GM18502 (cell line): Measurements from ENCODE around the gene DNAL1.
A peak's percentile ranks its signal among the peaks of the same experiment; 100 is the strongest.

Experiments
- ATAC-seq: cut with Tn5 transposase; IDR thresholded peaks from one replicate; pipeline ENCODE4 v1.9.1; 2021; ENCODE audit warnings: mild to moderate bottlenecking; ENCODE audit not compliant: unreplicated experiment, poor library complexity

Gene DNAL1, protein sequence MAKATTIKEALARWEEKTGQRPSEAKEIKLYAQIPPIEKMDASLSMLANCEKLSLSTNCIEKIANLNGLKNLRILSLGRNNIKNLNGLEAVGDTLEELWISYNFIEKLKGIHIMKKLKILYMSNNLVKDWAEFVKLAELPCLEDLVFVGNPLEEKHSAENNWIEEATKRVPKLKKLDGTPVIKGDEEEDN

DNA sequence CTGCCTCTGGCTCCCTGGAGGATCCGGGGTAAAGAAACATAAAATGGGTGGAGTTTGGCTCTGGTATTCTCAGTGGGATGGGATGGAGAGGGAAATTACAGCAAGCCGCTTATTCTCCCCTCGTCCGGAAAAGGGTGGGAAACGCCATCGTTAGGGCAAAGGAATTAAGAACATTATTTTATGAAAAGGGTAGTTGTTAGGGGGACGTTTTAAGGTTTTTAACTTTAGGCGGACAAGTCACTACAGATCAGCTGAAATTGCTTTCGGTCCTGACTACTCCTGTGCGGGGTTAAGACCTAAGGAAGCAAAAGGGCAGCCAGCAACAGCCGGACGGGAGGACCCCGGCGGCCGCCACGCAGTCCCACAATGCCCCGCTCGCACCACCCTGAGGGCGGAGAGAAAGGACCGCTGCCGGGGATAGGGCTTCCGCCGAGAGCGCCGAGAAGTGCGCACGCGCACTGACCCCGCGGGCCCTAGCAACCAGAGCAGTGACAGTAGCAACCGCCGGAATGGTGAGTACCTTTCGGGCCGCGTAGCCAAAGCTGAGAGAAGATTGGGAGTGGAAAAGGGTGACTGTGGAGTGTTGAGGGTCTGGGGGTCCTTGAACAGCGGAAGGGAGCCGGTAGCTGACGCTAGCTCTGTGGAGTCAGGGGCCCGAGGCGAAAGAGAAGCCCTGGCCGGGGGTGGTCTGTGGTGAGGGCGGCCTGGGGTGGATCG lies at the start of gene DNAL1:
Gene DNAL1 (plus strand): TSS at position 456 of the 717 bp plus-strand sequence. CDS start 54 bp downstream, at position 510.
- ATAC-seq, result peak; percentile 96

DNA sequence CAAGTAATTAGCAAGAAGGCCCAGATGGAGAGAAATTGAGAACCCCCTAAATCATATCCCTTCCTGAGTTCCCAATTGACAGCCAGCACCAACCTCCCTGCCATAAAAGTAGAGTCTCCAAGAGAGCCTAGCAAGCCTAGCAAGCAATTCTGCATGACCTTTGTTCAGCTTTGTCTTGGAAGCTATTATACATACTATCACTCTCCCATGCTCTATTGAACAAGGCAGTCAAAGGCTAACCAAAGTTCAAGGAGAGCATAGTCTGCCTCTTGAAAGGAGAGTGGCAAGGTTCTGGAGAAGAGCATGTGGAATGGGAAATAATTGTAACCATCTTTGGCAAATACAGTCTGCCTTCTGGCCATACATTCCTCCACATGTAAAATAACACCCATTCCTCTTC lies 45.3 kb upstream of the DNAL1 start:
- no peak for ATAC-seq

DNA sequence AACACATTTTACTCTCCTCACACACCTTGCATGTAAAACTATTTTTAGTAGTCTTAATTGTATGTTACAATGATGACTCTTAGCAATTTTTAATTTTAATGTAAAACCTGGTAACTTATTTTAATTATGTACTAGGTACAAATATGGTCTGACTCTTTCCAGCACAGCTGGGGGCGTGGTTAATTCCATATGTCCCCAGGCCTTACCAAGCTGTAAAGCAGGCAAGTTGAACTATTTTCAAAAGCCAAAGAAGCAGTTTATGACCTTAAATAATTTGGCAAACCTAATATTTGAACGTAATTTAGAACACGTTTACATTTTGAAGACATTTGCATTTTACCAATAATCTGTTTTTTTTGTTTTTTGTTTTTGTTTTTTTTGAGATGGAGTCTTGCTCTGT lies 41.8 kb upstream of the DNAL1 start:
- no peak for ATAC-seq

DNA sequence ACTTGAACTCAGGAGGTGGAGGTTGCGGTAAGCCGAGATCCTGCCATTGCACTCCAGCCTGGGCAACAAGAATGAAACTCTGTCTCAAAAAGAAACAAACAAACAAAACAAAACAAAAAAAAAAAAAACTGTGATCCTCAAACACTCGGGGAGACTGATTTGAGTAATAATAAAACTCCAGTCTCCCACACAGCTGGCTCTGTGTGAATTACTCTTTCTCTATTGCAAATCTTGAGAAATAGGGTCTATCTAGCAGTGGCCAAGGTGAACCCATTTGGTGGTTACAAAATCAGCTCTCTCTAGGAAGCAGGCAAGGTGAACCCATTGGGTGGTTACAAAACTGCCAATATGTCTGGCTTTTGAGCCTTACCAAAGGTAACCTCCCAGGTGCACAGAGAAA lies 38.5 kb upstream of the DNAL1 start:
- no peak for ATAC-seq

DNA sequence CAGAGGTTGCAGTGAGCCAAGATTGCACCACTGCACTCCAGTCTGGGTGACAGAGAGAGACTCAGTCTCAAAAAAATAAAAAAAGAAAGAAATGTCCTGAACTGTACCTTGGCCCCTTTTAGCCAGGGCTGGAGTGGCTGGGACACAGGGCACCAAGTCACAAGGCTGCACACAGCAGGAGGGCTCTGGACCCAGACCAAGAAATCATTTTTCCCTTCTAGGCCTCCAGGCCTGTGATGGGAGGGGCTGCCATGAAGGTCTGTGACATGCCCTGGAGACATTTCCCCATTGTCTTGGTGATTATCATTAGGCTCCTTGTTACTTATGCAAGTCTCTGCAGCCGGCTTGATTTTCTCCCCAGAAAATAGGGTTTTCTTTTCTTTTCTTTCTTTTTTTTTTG lies 37.5 kb upstream of the DNAL1 start:
- no peak for ATAC-seq

DNA sequence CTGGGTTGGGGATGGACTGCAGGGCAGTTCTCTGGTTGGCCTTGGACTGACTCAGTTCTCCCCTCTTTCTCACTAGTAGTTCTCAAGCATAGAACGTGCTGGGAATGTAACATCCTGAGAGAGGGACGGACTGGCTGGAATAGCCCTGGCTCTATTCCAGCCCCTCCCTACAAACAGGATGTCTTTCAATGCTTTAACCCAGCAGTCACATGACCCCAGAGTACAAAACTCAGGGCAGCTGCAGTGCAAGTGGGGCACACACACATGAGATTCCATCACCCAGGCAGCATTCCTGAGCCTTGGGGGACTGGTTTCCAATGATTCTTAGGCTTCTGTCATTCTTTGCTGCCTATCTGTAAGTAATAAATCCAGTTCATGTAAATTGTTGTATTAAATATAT lies 34.1 kb upstream of the DNAL1 start:
- no peak for ATAC-seq

DNA sequence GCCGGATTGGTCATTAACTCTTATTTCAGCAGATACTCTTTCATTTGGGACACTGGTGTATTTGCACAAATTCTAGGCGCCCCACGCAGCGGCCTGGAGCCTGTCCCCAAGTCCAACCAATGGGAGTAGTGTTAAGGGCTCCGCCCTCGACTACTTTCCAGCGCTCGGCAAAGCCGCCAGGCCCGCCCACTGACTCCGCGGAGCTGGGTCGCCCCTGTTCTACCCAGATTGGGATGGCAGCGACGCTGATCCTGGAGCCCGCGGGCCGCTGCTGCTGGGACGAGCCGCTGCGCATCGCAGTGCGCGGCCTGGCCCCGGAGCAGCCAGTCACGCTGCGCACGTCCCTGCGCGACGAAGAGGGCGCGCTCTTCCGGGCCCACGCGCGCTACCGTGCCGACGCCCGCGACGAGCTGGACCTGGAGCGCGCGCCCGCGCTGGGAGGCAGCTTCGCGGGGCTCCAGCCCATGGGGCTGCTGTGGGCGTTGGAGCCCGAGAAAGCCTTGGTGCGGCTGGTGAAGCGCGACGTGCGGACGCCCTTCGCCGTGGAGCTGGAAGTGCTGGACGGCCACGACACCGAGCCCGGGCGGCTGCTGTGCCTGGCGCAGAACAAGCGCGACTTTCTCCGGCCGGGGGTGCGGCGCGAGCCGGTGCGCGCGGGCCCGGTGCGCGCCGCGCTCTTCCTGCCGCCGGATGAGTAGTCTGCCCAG lies 32.3 kb upstream of the DNAL1 start, which contains the start of gene ACOT6:
Gene ACOT6 (plus strand): TSS at position 179 of the 707 bp plus-strand sequence. CDS start 55 bp downstream, at position 234.
- ATAC-seq, result peak; percentile 84

DNA sequence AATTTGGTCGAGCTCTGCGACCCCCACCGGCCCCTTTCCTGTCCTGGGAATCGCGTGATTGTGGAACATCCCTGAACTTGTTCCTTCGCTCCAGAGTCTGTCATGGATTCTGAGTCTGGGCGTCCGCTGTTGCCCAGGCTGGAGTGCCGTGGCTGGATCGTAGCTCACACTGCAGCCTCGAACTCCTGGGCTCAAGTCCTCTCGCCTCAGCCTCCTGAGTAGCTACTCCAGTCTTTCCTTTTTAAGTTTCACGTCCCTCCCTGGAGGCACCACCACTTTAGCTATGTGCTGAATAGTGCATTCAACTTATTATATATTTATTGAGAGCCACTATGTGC lies 31.8 kb upstream of the DNAL1 start:
- no peak for ATAC-seq

DNA sequence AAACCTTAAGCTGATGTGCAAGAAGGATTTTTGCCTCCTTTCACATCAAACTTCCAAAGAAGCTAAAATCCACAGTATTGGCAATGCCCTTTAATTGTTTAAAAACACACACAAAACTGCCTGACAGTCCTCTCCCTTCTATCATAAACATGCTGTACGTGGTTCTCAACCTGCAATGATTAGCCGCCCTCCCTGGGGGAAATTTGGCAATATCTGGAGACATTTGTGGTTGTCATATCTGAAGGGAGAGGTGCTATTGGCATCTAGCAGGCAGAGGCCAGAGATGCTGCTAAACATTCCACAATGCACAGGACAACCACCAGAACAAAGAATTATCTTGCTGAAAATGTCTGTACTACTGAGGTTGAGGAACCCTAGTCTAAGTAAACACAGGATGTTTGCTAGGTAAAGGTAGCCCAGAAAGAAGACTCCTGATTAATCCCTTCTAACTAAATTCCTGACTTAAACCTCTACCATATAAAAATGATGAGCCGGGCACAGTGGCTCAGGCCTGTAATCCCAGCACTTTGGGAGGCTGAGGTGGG lies 31.3 kb upstream of the DNAL1 start:
- ATAC-seq, result no peak

DNA sequence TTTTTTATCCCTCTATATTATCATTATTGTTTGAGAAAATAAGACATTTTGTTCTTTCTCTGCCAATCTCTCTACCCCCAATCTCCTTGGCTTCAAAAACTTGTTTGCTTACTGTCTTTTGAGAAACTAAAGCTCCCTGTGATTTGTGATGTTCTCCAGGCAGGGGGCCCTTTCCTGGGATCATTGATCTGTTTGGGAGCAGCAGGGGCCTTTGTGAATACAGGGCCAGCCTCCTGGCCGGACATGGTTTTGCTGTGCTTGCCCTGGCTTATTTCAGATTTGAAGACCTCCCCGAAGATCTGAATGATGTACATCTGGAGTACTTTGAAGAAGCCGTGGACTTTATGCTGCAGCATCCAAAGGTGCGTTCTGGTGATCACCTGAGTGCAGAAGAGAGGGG lies 28.0 kb upstream of the DNAL1 start:
- no peak for ATAC-seq

DNA sequence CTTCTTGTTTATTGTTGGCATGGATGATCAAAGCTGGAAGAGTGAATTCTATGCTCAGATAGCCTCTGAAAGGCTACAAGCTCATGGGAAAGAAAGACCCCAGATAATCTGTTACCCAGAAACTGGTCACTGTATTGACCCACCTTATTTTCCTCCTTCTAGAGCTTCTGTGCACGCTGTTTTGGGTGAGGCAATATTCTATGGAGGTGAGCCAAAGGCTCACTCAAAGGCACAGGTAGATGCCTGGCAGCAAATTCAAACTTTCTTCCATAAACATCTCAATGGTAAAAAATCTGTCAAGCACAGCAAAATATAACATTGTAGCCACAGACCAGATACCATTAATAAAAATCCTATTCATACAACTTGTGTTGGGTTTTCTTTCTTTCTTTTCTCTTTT lies 25.3 kb upstream of the DNAL1 start:
- no peak for ATAC-seq

DNA sequence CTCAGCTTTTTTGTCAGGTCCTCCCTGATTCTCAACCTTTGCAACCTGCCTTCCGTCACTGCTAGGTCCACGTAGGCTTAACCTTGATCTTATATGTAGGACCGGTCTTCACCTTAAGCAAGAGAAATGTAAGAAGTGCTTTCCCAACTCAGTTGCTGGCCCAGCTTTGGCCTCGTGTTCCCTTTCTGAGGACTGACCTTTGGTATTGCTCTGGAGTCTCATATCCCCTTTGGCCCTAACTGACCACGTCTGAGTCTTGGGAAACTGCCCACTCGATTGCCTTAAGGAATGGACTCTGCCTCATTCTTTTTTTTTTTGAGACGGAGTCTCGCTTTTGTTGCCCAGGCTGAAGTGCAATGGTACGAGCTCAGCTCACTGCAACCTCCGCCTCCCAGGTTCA lies 24.5 kb upstream of the DNAL1 start:
- ATAC-seq, result no peak

DNA sequence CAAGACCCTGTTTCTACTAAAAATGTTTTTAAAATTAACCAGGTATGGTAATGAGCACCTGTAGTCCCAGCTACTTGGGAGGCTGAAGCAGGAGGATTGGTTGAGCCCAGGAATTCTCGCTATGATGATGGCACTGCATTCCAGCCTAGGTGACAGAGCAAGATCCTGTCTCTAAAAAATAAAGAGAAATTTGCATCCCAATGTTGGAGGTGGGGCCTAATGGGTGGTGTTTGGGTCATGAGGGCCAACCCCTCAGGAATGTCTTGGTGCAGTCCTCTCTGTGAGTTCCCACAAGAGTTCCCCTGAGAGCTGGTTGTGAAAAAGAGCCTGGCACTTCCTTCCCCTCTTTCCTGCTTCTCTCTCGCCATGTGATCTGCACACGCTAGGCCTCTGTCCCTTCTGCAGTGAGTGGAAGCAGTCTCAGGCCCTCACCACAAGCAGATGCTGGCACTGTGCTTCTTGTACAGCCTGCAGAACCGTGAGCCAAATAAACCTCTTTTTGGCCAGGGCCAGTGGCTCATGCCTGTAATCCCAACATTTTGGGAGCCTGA lies 21.2 kb upstream of the DNAL1 start:
- no peak for ATAC-seq

DNA sequence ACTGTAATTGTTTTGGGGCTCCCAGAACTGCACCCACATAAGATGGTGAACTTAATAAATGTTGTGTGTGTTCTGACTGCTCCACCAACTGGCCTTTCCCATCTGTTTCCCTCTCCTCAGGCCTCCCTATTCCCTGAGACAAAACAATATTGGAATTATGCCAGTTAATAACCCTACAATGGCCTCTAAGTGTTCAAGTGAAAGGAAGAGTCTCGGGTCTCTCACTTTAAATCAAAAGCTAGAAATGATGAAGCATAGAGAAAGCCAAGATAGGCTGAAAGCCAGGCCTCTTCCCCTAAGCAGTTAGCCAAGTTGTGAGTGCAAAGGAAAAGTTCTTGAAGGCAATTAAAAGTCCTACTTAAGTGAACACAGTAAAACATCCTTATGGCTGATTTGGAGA lies 19.1 kb upstream of the DNAL1 start:
- ATAC-seq, result no peak

DNA sequence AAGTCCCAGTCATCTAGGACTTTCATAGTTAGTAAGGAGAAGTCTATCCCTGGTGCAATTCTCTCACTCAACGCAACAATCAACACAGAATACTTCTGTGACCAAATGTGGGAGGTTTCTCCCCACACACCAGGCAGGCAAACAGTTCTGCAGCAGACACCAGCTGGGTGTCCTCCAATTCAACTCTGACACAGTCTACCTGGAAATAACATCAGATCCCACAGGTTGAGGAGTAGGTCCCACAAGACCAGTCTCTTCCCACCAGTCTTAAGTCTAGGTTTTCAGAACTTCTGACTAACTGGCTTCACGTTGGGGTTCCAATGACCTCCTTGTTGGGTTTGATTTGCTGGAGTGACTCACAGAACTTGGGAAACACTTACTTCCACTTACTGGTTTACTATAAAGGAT lies 17.6 kb upstream of the DNAL1 start:
- ATAC-seq, result no peak

DNA sequence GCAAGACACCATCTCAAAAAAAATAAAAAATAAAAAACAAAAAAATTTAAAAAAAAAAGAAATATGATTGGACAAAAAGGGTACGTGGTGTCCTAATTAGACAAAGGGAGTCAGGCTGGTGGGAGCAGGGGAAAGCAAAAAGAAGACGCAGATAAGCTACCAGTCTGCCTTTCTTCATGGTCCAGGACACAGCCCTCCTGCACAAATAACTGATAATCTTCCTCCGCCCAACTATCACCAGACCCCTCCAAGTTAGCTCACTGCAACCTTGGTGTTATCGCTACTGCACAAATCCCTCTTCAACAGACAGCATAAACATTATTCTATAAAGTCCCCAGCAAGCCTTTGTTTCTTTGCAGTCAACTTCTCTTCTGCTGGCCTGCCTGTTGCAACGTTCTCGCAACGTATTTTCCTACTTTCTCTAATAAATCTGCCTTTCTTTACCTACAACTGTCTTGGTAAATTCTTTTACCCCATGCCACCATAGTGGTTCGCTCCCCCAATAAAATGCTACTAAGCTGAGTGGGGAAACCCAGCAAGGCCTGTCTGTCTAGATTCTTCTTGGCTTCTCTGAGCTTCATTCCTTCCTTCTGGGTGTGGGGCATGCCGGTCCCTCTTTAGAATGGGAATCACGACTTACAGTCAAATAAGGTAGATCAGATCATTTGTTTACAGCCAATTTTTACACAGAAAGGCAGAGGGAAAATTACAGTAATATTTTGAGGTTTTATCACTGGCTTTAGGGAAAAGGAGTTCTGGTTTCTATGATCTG lies 14.6 kb upstream of the DNAL1 start:
- no peak for ATAC-seq

DNA sequence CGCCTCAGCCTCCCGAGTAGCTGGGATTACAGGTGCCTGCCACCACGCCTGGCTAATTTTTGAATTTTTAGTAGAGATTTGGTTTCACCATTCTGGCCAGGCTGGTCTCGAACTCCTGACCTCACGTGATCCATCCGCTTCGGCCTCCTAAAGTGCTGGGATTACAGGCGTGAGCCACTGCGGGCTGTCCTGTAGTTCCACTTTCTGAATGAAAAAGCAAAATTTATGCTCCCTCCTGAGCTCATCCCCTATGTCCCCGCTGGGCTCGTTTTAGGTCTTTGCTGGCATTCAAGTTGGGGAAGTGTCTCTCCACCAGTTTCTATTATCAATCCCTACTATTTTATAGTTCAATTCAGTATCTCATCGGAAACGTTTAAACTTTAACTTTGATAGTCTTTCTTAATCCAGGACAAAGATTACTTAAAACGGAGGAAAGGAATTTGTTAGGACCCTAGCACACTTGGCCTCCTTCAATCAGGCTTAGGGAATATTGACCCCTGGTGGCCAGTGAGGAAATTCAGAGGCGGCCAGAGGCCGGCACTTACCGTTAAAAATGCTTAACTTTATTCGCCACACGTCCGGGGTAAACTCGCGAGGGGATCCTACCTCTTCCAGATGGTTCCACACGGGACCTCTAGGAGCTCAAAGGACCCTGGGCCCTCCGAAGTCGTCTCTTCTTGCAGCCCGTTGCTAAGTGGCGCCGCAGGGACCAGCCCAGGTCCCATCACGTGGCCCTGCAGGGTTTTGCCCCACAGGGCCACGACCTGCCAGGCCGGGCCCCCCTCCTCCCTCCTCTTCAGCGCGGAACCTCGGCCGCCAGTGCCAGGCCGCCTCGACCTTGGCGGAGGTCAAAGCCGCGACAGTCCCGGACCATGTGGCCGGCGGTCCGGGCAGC lies 11.4 kb upstream of the DNAL1 start:
- ATAC-seq, result no peak

DNA sequence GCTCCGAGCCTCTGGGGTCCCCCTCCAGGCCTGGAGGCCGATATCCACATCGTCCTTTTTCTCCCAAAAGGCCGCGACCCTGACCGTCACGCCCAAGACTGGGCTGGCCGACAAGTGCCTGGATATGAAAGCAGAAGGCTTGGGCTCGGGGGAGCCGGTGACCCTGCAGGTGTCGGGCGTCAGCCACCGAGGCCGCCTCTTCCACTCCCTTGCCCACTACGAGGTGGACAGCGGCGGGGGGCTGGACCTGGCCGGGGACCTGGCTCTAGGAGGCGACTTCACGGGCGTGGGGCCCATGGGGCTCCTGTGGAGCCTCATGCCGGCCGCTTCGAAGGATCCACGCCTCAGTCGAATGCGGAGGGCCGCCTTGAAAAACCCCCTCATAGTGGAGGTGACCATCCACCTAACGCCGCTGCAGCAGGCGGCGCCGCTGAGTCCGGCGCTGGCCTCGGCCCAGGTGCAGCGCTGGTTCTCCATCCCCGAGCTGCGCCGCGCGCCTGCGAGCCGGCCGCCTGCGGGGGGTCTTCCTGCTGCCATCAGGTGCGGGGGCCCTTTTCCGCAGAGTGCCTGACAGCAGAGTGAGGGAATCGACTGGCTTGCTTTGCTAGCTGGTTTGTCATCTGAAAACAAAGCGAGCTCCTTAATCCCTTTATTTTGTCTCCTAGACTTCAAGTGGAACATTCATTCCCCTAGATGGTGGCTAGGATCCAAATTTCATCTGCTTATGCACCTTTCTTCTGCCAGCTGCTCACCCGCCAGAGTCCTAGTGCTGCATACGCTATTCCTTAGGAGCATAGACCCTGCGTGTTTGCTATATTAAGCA lies 10.6 kb upstream of the DNAL1 start:
- ATAC-seq, result no peak
